H1 (cell line): ENCODE results near the gene ERO1A. TPM values are rescaled to one million over a fixed set of nuclear protein-coding genes. Genes with fewer than 3 reads are reported as not detected.

ENCODE experiments used
- CTCF ChIA-PET: fragments of 300-600 bp; sonication (Branson Sonifier 250); formaldehyde crosslinking; loops from one replicate; lab custom pipeline; 2021; ENCODE audit not compliant: partially characterized antibody; lab: Charles Lee
- POLR2A ChIA-PET: fragments of 300-600 bp; sonication (Branson Sonifier 250); formaldehyde crosslinking; loops from one replicate; lab custom pipeline; 2021; ENCODE audit warnings: inconsistent platforms; ENCODE audit not compliant: partially characterized antibody; lab: Charles Lee
- DNase-seq, 2 experiments: peaks; one replicate each; pipeline versions ENCODE4 v3.0.0 to v3.0.0-alpha.2; 2010 to 2022; ENCODE audit warnings: low spot score in 2 of 2, low read depth in 1 of 2, mixed read lengths in 1 of 2
- FAIRE-seq: peaks from 2 replicates; lab custom pipeline; 2011; peaks lifted over from hg19 to GRCh38; lab: Jason Lieb, UNC
- H2AFZ ChIP-seq: 2 replicates; pipeline ENCODE4 v1.8.1; 2012; ENCODE audit warnings: low read length, inconsistent platforms
- H2AK5ac ChIP-seq: 2 replicates; pipeline ENCODE4 v1.6.1; 2013; ENCODE audit warnings: low read depth, low read length
- H2BK120ac ChIP-seq: replicated peaks from 2 replicates; pipeline ENCODE3; 2013; ENCODE audit warnings: low read depth, low read length, inconsistent platforms
- H2BK12ac ChIP-seq: 2 replicates; pipeline ENCODE4 v1.6.1; 2013; ENCODE audit warnings: low read depth, low read length
- H2BK15ac ChIP-seq: 2 replicates; pipeline ENCODE4 v1.6.1; 2013; ENCODE audit warnings: low read length
- H2BK20ac ChIP-seq: 2 replicates; pipeline ENCODE4 v1.6.1; 2013; ENCODE audit warnings: low read length
- H2BK5ac ChIP-seq: 2 replicates; pipeline ENCODE4 v1.6.1; 2013; ENCODE audit warnings: low read depth, low read length
- H3K14ac ChIP-seq: 2 replicates; pipeline ENCODE4 v1.6.1; 2013; ENCODE audit warnings: inconsistent platforms; ENCODE audit not compliant: insufficient read length
- H3K18ac ChIP-seq: 2 replicates; pipeline ENCODE4 v1.6.1; 2013; ENCODE audit warnings: low read length; ENCODE audit errors: extremely low read depth
- H3K23ac ChIP-seq: 2 replicates; pipeline ENCODE4 v1.6.1; 2013; ENCODE audit warnings: inconsistent platforms; ENCODE audit not compliant: insufficient read length
- H3K23me2 ChIP-seq: 2 replicates; pipeline ENCODE4 v1.6.1; 2013; ENCODE audit warnings: low read depth, low read length
- H3K27ac ChIP-seq: 2 replicates; pipeline ENCODE4 v1.6.1; 2011; ENCODE audit warnings: low read depth, low read length, inconsistent platforms
- H3K27me3 ChIP-seq, 4 experiments: replicated peaks in 1 of 4; 1 replicate in 1 of 4; 2 replicates in 3 of 4; pipeline versions ENCODE4 v1.6.1 to v1.8.1; 2011 to 2013; ENCODE audit warnings: low read length in 3 of 4, mild to moderate bottlenecking in 3 of 4, inconsistent platforms in 2 of 4, mixed read lengths in 2 of 4, moderate library complexity in 1 of 4; ENCODE audit not compliant: control insufficient read depth in 3 of 4, insufficient read depth in 3 of 4; ENCODE audit errors: extremely low read depth in 1 of 4
- H3K36me3 ChIP-seq, 4 experiments: 2 replicates each; pipeline versions ENCODE4 v1.6.1 to v1.8.1; 2011 to 2013; ENCODE audit warnings: mild to moderate bottlenecking in 4 of 4, low read length in 3 of 4, moderate library complexity in 2 of 4, control low read depth in 1 of 4, inconsistent platforms in 1 of 4; ENCODE audit not compliant: insufficient read depth in 4 of 4, control insufficient read depth in 2 of 4
- H3K4ac ChIP-seq: replicated peaks from 2 replicates; pipeline ENCODE3; 2013; ENCODE audit warnings: low read length, low read depth, mixed read lengths, inconsistent platforms; ENCODE audit not compliant: insufficient read length
- H3K4me1 ChIP-seq, 4 experiments: replicated peaks in 1 of 4; 1 replicate in 1 of 4; 2 replicates in 3 of 4; pipeline versions ENCODE4 v1.6.1 to v1.8.1; 2011 to 2013; ENCODE audit warnings: low read length in 3 of 4, inconsistent platforms in 2 of 4, mixed read lengths in 1 of 4; ENCODE audit not compliant: insufficient read depth in 4 of 4, control insufficient read depth in 3 of 4
- H3K4me2 ChIP-seq, 2 experiments: 2 replicates each; pipeline versions ENCODE4 v1.6.1 to v1.8.1; 2011 to 2013; ENCODE audit warnings: low read depth in 2 of 2, low read length in 2 of 2, control low read depth in 1 of 2, inconsistent platforms in 1 of 2, mild to moderate bottlenecking in 1 of 2; ENCODE audit not compliant: insufficient read depth in 1 of 2
- H3K4me3 ChIP-seq, 4 experiments: fragments of 200-600, 300-600 bp in 1 of 4; sonication (generic), shearing (Covaris generic), sonication (Bioruptor Twin) in 1 of 4; 2 replicates each; pipeline versions ENCODE4 v1.5.1 to v1.8.1; 2011 to 2016; ENCODE audit warnings: low read length in 4 of 4, low read depth in 3 of 4, control low read depth in 2 of 4, inconsistent platforms in 2 of 4, mild to moderate bottlenecking in 2 of 4, mixed read lengths in 1 of 4, moderate library complexity in 1 of 4; ENCODE audit not compliant: insufficient read depth in 2 of 4; ENCODE audit errors: extremely low read depth in 1 of 4
- H3K56ac ChIP-seq: replicated peaks from 2 replicates; pipeline ENCODE3; 2013; ENCODE audit warnings: low read depth, mild to moderate bottlenecking, mixed read lengths, low read length, inconsistent platforms; ENCODE audit not compliant: insufficient read length
- H3K79me1 ChIP-seq: 2 replicates; pipeline ENCODE4 v1.6.1; 2013; ENCODE audit warnings: low read depth, low read length, control low read depth
- H3K79me2 ChIP-seq, 2 experiments: 2 replicates each; pipeline versions ENCODE4 v1.6.1 to v1.8.1; 2012 to 2013; ENCODE audit warnings: low read length in 2 of 2, mild to moderate bottlenecking in 2 of 2, inconsistent platforms in 1 of 2; ENCODE audit not compliant: insufficient read depth in 2 of 2, control insufficient read depth in 1 of 2
- H3K9ac ChIP-seq, 4 experiments: replicated peaks in 1 of 4; 1 replicate in 1 of 4; 2 replicates in 3 of 4; pipeline versions ENCODE4 v1.6.1 to v1.8.1; 2011 to 2013; ENCODE audit warnings: low read depth in 3 of 4, low read length in 3 of 4, control low read depth in 2 of 4, mild to moderate bottlenecking in 2 of 4, moderate library complexity in 2 of 4, inconsistent platforms in 1 of 4; ENCODE audit errors: extremely low read depth in 1 of 4
- H3K9me3 ChIP-seq, 2 experiments: 2 replicates each; pipeline versions ENCODE4 v1.6.1 to v1.8.1; 2012 to 2013; ENCODE audit warnings: mild to moderate bottlenecking in 2 of 2, moderate library complexity in 2 of 2, control low read depth in 1 of 2, inconsistent platforms in 1 of 2, low read depth in 1 of 2, low read length in 1 of 2, mixed read lengths in 1 of 2; ENCODE audit not compliant: insufficient read depth in 2 of 2
- H4K20me1 ChIP-seq, 2 experiments: replicated peaks in 1 of 2; 2 replicates each; pipeline versions ENCODE3 to v1.8.1; 2011 to 2013; ENCODE audit warnings: inconsistent platforms in 2 of 2, low read length in 2 of 2, mild to moderate bottlenecking in 1 of 2; ENCODE audit not compliant: insufficient read depth in 2 of 2, control insufficient read depth in 1 of 2
- H4K5ac ChIP-seq: 2 replicates; pipeline ENCODE4 v1.6.1; 2013; ENCODE audit warnings: low read length, low read depth, mixed read lengths, inconsistent platforms; ENCODE audit not compliant: insufficient read length
- H4K8ac ChIP-seq: 2 replicates; pipeline ENCODE4 v1.8.0; 2013; ENCODE audit warnings: mild to moderate bottlenecking, moderate library complexity, low read length, inconsistent platforms; ENCODE audit not compliant: insufficient read depth; ENCODE audit errors: extremely low read depth
- H4K91ac ChIP-seq: replicated peaks from 2 replicates; pipeline ENCODE3; 2013; ENCODE audit warnings: low read length, mixed read lengths, inconsistent platforms; ENCODE audit not compliant: insufficient read length
- MAFK ChIP-seq: IDR thresholded peaks from 2 replicates; pipeline ENCODE4 v1.6.1; 2012; ENCODE audit warnings: low read depth, mild to moderate bottlenecking, improper control_type of control experiment, low read length
- RXRA ChIP-seq: IDR thresholded peaks from 2 replicates; pipeline ENCODE4 v1.6.1; 2011; ENCODE audit warnings: low read depth, mild to moderate bottlenecking, low read length, moderate library complexity; ENCODE audit not compliant: insufficient read depth
- WGBS, 2 experiments: shearing (Covaris generic) in 1 of 2; methylation state at CpG; one replicate each; pipeline versions ENCODE4 v1.1.6 to v1.1.7; 2013 to 2015; ENCODE audit warnings: low lambda C conversion rate in 2 of 2, mixed read lengths in 2 of 2, inconsistent platforms in 1 of 2, low coverage in 1 of 2, missing lambda C conversion rate in 1 of 2; ENCODE audit not compliant: insufficient replicate concordance in 2 of 2, insufficient coverage in 1 of 2, insufficient read length in 1 of 2; ENCODE audit errors: extremely low coverage in 1 of 2, missing lambda C conversion rate in 1 of 2; 5-methylcytosine and 5-hydroxymethylcytosine counted together
- polyA plus RNA-seq, 7 experiments: library from polyadenylated mRNA; depleted of rRNA in 3 of 7; stranded (reverse) in 5 of 7; unstranded in 2 of 7; fragments of >200 nt in 5 of 7; fragments of 200-250 nt in 2 of 7; gene quantifications; 1 replicate in 5 of 7; 2 replicates in 1 of 7; 4 replicates in 1 of 7; pipeline versions ENCODE4 v1.2.1 to v1.2.3, GENCODE V29; 2011 to 2013; ENCODE audit warnings: missing spikeins in 2 of 7, mixed read lengths in 2 of 7
- total RNA-seq: library from RNA; stranded (reverse); fragmentation: NEBNext Ultra II Directional; extraction: Animal tissue kit (Norgen Biotek cat#: 25700); gene quantifications from 2 replicates; pipeline ENCODE4 v1.2.1, GENCODE V29; 2021

Gene ERO1A
- total and polyA plus RNA-seq, 2 of the 8 experiments (the other 6 are each of a cell fraction or from before 2014, with no cell fraction given) = 15.7 to 42.0 TPM

DNA sequence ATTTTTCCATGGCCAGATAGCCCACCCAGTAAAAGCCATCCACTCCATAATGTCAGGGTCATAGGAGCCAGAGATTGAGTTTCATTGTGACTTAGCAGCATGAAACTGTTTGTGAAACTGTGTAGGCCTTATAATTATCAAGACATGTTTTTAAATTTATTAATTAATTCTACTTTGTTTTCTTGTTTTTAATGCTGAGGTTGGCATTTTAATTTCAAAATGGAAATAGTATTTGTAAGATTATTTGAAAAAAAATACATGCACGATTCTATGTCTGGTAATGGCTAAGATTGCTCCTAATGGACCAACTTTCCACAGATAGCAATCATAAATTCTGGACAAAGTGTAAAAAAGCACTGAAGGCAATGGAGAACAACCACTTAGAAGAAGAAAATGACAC lies 75.7 kb downstream of the ERO1A start:
- Histone ChIP-seq H3K27me3 (peaks cover 0 to 1% (median 0%) of the 10 kb centered on the region in 4 experiments; a peak in 1 of 7 replicates), H3K79me1 (no peaks in the 10 kb centered on the region), H4K20me1 (no peaks in the 10 kb centered on the region), H2BK120ac (no peak overlapping the region), H3K23ac (no peak overlapping the region), H3K14ac (no peak overlapping the region), H2BK15ac (no peak overlapping the region), H2AFZ (no peak overlapping the region), H4K91ac (no peak overlapping the region), H3K4me1 (no peaks in the 10 kb centered on the region), H3K56ac (no peak overlapping the region), H3K9me3 (no peaks in the 10 kb centered on the region), H3K9ac (no peak overlapping the region), H3K4me2 (no peak overlapping the region), H3K4ac (no peak overlapping the region), H2BK12ac (no peak overlapping the region), H2BK5ac (no peak overlapping the region), H2BK20ac (no peak overlapping the region), H3K27ac (no peak overlapping the region), H4K5ac (no peak overlapping the region), H3K18ac (no peak overlapping the region), H3K79me2 (no peaks in the 10 kb centered on the region), H4K8ac (no peak overlapping the region), H3K36me3 (no peaks in the 10 kb centered on the region), H3K4me3 (no peak overlapping the region), H3K23me2 (no peaks in the 10 kb centered on the region), H2AK5ac (no peak overlapping the region)
- POLR2A ChIA-PET = no interaction called here
- TF ChIP-seq RXRA = no peak
- TF ChIP-seq MAFK = peak; percentile 31; the same call in 1 of the 2 replicates
- 95% methylated on average over 1 of the region's 1 CpG; no CpG with 5 or more reads in 1 of the 2 experiments for WGBS, 2 experiments
- no peak for FAIRE-seq
- CTCF ChIA-PET = no interaction called here
- DNase-seq = no peak
